ENCODE measurements around the gene PPP1R12B.
A peak's percentile ranks its signal among the peaks of the same experiment; 100 is the strongest.
"Not testable (repeated sequence)": the region's sequence is repeated elsewhere in the genome, so short reads cannot be mapped to it uniquely, and the experiment has no call there.

Gene PPP1R12B

DNA sequence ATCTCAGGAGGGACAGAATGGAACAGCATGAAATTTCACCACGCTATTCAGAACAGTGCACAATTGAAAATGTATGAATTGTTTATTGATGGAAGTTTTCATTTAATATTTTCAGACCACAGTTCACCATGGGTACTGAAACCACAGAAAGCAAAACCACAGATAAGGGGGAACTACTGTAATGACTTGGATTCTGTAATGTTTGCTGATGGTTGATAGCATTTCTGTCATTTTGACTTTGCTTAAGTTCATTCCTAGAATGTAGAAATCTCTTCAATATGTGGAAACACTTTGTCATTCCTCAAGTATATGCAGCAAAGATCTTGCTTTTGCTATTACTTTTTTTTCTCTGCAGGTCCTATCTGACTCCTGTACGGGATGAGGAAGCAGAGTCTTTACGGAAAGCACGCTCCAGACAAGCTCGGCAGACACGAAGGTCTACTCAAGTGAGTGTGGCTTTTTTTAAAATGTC lies 139.7 kb downstream of the PPP1R12B start:
- peak in 1 of 2 experiments; percentile 38 for DNase-seq (ENCODE audit: low read depth in 2 of 2)

DNA sequence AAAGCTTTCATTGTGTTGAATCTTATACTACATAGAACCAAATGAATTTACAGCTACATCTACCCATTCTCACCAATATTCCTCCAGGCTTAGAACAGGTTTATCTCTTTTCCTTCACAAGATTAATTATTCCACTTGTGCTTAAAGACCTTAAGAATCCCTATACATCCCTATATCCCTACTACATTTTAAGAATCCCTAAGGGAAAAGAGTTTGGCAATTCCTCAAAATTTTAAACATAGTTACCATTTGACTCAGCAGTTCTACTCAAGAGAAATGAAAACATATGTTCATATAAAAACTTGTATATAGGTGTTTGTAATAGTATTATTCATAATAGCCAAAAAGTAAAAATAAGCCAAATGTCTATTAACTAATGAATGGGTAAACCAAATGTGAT lies 140.6 kb downstream of the PPP1R12B start:
- DNase-seq (ENCODE audit: low read depth in 2 of 2): peak; percentile 79 to 87

DNA sequence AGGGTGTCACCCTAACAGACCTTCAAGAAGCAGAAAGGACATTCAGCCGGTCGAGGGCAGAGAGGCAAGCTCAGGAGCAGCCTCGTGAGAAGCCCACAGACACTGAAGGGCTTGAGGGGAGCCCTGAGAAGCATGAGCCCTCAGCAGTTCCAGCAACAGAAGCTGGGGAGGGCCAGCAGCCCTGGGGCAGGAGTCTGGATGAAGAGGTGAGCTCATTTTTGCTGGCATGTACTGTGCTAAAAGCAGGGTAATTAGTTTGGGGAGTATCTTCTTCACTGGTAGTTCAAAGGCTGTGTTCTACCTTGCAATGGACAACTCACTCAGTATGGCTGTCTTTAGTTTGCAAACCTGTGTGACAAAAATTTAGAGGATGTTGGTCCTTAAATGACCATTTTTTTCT lies 144.6 kb downstream of the PPP1R12B start:
- not testable (repeated sequence) for DNase-seq (ENCODE audit: low read depth in 2 of 2)

DNA sequence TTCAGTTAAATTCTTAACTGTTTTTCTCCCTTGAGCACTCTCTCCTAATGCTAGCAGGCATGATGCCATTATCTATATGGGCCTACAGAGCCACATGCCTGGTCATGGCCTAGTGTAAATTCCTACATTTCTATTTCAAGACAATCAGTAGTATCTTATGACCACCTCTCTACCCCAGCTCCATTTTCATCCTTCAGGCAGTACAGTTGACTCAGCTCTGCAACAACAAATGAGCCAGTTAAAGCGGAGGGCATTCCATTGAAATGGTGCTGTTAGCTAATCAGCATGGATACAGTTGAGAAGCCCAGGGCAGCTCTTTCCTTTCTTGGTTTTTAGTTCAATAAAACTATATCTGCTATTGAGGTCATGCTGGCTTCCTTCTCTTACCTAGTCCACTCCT lies 150.0 kb downstream of the PPP1R12B start:
- no peak for DNase-seq (ENCODE audit: low read depth in 2 of 2)

DNA sequence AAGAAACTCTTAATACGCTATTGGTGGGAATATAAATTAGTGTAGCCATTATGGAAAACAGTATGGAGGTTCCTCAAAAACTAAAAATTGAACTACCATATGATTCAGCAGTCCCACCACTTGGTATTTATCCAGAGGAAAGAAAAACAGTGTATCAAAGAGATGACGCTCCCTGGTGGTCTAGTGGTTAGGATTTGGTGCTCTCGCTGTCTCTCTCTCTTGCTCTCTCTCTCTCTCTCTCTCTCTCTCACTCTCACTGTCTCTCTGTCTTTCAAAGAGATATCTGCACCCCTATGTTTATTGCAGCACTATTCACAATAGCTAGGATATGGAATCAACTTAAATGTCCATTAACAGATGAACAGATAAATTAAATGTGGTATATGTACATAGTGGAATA lies 151.5 kb downstream of the PPP1R12B start:
- DNase-seq (ENCODE audit: low read depth in 2 of 2): not testable (repeated sequence)

DNA sequence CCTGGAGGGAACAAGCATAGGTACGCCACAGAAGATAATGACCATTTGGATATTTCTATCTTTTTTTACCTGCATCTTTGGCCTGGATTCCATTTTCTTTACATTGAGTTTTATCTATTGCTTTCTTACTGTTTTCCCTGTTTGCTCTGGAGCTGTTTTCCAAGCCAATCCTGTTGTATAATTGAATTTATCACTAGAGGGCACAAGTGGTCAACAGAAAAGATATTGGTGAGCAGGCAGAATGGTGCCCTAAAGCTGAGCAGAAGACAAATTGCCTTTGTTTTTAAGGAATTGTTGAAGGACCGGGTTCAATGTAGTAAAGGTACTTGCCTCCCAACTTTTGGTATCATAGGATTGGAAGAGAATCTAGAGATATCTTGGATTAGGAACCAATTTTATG lies 152.8 kb downstream of the PPP1R12B start:
- no peak for DNase-seq (ENCODE audit: low read depth in 2 of 2)

DNA sequence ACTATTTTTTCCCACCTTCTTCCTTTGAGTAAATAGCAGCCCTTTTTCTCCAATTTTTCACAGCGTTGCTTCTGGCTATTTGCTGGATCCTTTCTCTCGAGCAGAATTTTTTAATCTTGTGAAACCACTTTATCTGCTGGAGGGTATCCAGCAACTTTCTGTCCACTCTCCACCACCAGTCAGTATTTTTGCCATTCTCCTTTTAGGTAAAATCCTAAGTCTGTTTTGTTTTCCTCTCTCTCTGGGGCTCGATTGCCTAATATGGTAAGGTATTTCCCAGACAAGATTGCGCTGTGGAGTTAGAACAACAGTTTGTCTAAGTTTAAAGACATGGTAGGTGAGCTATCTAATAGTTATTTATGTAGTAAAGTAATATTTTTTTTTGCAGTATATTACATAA lies 156.9 kb downstream of the PPP1R12B start:
- peak in 1 of 2 experiments; percentile 54 for DNase-seq (ENCODE audit: low read depth in 2 of 2)

DNA sequence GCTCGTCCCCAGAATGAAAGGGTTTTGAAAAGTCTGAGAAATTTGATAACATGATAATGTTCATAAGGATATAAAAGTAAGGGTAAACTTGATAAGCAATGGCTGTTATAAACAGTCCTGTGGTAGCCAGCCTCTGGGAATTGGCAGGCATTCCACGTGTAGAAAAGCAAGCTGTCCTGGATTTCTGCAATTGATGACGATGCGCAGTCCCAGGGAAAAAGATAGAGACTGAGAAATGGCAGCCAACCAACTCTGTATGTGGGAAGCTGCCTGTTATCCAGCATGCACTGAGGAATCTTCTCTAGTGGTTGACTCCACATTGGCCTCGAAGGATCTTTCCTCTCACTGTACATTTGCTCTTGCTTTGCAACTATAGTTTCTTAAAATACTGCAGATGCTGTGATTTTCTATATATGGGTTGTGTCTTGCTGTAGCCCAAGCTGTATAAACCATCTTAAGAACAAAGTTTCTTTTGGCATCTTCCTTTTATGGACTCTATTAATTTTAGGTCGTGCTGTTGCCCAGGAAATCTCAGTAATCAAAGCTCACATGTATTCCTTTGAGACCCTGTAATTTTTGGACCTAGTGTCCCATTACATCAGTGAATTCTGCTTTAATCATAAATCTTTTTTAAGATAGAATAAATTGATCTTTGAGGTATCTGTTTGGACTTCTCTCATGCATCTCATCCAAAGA lies 157.5 kb downstream of the PPP1R12B start:
- peak in 1 of 2 experiments; percentile 37 for DNase-seq (ENCODE audit: low read depth in 2 of 2)

DNA sequence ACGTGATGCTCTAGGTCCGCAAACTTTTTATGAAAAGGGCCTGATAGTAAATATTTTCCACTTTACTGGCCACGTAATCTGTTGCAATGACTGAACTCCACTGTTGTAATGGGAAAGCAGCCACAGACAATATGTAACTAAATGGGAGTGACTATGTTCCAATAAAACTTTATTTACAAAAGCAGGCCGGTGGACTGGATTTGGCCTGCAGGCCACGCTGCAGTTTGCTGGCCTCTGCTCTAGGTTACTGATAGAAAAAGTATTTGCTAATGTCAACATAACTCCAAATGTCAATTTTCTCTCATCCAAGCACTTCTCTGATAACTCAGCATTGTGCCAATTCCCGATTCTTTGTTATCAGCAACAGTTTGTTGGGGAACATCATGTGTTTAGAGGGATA lies 160.4 kb downstream of the PPP1R12B start:
- not testable (repeated sequence) for DNase-seq (ENCODE audit: low read depth in 2 of 2)

DNA sequence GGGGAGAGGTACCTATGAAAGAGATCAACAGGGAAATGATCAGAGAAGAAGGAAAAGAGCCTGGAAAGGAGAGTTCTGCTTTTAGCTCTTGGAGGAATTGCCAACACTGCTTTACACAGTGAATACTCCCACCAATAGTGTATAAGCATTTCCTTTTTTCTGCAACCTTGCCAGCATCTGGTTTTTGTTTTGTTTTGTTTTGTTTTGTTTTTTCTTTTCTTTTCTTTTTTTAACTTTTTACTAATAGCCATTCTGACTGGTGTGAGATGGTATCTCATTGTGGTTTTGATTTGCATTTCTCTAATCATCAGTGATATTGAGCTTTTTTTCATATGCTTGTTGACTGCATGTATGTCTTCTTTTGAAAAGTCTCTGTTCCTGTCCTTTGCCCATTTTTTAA lies 165.4 kb downstream of the PPP1R12B start:
- not testable (repeated sequence) for DNase-seq (ENCODE audit: low read depth in 2 of 2)

DNA sequence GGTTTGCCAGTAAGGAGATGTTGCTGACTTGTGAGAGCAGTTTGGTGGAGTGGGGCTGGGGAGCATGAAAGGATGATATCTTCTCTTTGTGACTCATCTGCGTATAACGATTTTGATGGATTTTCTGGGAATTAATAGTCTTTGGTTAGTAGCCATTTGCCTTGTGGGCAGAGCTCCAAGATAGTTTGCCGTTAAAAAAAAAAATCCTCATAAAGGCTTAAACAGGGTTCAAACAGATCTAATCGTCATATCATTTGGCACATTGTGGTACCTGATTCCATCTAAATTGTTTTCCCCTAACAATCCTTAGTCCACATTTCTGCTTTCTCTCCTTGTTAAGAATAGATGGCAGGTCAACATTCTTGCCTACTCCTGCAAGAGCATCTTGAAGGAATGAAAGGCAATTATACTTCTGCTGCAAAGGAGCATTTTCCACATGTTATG lies 168.0 kb downstream of the PPP1R12B start:
- no peak for DNase-seq (ENCODE audit: low read depth in 2 of 2)

DNA sequence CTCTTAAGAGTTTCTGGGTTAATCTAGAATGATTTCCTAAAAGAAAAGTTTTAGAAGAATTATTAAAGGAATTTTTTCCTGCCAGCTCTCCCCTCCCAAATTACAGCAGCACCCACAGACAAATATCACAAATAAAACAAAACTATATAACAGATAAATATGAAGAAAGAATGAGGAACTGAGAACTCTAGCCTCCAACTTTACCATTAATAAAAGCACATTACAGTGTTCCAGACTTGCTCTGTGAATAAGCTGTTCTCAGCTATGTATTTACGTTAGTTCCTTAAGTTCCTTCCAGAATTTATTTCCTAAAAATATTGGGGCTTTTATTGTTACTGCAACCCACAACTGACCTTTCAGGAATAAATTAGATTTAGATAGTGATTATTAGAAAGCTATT lies 168.6 kb downstream of the PPP1R12B start:
- DNase-seq (ENCODE audit: low read depth in 2 of 2): not testable (repeated sequence)

DNA sequence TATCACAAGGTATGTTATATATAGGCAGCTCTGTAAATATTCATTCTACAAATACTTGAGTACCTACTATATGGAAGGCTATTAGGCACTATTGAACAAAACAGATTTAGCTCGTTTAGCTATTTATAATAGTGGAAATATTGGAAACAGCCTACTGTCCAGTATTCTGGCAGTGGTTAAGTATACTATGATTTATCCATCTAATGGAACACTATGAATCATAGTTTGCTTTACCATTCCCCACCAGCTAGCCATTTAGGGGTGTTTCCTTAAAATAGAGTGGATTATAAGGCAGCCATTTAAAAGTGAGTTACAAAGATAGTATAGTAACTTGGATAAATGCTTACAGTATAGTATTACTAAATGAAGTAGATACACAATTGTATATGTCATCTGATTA lies 169.7 kb downstream of the PPP1R12B start:
- not testable (repeated sequence) for DNase-seq (ENCODE audit: low read depth in 2 of 2)

DNA sequence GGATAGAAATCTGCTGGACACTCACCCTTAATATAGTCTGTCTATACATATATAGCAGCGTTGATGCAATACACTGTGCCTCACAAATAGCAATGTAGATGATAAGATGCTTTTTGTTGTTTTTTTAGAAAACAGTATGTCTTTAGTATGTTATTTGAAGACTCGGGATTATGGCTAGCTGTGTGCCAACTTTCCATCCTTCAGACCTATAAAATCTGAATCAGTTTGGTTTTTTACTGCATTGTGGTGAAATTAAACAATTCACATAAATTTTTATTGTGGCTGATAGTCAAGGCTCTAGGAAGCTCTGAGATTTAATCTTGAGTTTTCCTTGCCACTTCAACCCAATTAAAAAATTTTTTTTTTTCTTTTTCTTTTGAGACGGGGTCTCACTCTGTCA lies 170.4 kb downstream of the PPP1R12B start:
- DNase-seq (ENCODE audit: low read depth in 2 of 2): not testable (repeated sequence)

DNA sequence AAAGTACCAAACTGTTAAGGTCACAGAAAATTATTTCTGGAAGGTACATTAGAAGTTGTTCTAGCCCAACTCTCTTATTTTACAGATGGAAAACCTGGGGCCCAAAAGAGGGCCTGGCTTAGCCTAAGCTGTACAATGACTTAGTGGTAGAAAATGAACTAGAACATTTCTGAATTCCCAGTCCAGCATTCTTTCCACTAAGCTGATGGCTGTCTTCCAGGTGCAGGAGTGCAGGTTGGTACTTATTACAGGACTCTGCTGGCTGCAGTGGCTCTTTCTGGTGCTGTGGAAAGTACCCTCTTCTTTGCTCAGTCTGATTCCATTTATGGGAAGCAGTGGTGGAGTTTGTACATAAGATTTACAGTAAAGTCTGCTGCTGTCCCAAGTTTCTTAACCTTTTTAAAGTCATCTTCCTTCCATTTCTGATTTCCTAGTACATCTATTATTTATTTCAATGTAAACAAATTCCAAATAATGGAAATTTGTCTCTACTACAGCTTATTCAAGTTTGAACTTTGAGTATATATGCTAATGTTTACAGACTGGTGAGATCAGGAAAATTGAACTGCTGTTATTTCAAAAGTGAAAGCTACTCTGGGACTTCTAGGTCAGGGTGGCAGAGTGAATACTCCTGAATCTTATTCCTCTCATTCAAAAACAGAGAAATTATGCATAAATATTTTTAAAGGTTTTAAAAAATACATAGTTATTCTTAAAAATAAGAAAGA lies 171.8 kb downstream of the PPP1R12B start:
- not testable (repeated sequence) for DNase-seq (ENCODE audit: low read depth in 2 of 2)

DNA sequence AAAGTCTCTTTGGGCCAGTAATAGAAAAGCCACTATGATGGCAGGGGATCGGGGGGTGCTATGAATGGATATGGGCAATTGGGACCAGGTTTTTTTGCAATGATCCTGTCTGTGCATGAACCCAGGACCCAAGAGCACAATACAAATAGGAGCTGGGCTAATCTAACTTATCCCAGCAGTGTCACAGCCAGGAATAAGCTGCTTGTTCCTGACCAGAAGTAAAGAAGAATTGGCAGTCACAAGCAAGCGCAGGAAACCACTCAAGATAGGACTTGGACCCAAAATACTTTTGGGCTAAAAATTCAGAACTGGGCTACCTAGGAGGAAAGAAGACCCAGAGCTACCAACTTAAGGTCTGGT lies 172.3 kb downstream of the PPP1R12B start:
- DNase-seq (ENCODE audit: low read depth in 2 of 2): not testable (repeated sequence)

DNA sequence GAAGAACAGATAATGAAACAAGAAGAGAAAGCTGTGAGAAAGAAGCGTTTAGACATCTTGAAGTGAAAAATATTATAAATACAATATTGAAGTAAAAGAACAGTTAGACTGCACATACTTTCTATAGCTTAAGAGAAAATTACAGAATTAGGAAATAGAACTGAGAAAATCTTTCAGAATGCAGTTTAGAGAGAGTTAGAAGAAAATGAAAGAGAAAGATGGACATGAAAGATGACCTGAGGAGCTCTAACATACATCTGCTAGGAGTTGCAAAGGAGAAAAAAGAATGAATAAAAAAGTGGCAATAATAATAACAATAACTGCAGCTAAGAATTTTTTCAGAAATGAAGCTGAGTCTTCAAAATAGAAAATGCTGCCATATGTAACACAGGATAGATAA lies 173.0 kb downstream of the PPP1R12B start:
- DNase-seq (ENCODE audit: low read depth in 2 of 2): not testable (repeated sequence)

DNA sequence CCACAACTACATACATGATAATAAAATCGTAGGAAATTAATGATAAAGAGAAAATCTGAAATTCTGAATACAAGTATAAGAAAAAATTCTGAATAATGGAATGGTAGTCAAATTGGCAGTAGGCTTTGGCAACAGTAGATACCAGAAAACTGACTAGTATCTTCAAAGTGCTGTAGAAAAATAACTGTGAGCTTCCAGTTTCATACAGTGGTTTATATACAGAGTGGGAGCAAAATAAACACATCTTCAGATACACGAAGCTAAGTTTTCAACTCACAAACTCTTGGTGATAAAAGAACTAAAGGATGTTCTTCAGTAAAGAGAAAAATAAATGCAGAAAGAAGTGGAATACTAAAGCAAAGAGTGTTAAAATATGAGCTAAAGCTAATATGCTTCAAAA lies 173.4 kb downstream of the PPP1R12B start:
- DNase-seq (ENCODE audit: low read depth in 2 of 2): no peak

DNA sequence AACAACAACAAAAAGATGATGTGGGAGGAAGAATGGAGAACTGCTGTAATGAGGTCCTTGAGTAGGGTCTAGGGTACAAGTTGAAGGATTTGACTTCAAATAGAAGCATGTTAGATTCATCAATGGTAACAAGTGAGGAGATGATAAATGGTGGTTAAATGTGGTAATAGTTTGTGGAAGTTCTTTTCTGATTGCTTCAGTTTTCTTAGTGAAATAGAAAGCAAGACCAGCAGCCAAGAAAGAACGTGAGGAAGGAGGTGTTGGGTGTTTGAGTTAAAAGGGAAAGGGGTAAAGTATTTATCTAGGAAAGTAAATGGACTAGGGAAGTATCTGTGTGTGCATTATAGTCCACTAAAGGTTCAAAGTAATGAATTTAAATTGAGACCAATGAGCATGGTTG lies 177.6 kb downstream of the PPP1R12B start:
- DNase-seq (ENCODE audit: low read depth in 2 of 2): not testable (repeated sequence)

DNA sequence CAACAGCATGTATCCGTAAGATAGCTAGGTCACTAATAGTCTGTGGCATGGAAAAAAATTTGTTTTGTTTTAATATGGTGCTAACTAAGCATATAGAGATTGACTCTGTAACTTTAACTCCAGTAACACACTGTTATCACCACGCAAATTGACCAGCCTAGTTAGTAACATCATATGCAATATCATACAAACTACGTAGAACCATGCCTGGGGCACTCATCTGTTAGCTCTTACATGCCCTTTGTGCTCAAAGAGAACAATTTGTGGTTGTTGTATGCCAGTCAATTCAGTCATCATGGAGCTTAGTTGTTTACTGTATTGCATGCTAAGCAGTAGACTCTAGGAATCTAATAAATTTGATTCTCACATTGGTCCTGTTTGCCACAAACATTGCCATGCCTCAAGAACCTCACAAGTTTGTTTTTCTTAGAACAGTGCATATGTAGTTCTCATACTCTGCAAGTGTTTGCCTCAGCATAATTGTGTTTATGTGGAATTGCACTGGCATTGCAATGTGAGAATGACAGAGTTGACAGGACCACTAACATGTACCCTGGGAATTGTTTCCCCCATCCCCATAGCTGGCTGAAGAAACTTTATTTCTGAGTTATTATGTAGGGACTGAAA lies 179.7 kb downstream of the PPP1R12B start:
- not testable (repeated sequence) for DNase-seq (ENCODE audit: low read depth in 2 of 2)

DNA sequence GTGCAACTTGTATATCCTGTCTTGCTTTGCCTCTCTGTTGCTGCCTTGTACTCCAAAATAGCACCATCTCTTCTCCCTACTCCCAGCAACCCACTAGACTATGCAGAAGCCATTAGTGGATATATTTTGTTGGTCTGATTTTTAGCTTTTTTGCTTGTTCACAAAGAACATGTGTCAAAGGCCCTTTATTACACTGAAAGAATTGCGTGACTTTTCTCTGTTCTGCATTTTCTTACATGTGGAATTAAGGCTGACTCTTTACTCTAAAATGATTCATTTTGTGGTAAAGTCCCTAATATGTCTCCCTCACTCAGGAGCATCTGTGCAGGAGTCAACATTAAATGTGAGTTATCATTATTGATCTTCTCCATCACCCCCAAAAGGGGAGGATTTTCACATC lies 182.2 kb downstream of the PPP1R12B start:
- not testable (repeated sequence) for DNase-seq (ENCODE audit: low read depth in 2 of 2)

DNA sequence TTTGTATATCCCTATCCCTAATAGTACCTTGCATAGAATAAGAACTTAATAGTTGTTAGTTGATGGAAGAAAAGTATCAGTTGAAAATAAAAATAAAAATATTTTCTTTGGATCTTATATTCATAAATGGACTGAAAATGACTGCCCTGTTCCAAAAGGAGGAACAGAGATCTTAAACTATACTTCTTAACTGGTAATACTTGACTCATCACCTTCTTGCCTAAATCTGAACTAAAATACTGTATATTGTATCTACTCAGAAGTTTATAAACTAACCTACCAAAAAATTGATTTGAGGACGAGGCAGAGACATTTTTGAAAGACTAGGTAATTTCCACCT lies 182.9 kb downstream of the PPP1R12B start:
- no peak for DNase-seq (ENCODE audit: low read depth in 2 of 2)
